CD4-positive, alpha-beta T cell treated with Interleukin-1 beta for 1 hour (primary cell): Measurements from ENCODE around the gene RPL13.

Experiments used
- DNase-seq, 2 donors: peaks; one replicate each; pipeline ENCODE4 v3.0.0-alpha.2; 2020 to 2022

Gene RPL13

DNA sequence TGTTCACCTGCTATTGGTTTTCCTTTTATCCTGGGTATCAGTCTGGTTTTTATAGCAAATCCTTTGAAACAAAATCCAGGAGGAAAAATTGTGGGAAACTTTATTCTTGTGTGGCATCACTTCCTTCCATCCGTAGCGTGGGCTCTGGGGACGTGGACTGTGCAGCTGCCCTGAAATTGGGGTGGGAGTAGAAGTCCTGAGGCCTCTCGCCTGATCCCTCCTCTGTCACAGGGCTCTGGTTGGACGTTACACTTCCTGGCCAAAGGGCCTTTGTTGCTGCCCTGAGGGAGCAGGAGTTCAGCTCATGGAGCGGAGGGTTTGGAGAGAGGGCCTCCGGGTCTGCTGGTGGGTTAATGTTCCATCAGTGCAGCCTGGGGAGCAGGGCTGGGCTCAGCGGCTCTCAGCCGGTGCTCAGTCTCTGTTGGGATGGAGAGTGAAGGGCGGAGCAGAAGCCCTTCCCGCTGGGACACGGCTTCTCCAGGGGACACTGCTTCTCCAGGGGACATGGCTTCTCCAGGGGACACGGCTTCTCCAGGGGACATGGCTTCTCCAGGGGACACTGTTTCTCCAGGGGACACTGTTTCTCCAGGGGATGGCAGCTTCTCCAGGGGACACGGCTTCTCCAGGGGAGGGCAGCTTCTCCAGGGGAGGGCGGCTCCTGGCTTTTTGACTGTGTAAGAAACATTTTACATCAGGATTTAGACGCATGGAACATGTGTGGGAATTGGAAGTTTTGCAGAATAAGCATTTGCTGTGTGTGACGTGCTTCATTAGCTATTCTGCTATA, 15.2 kb upstream of the RPL13 start:
- DNase-seq, result no peak

DNA sequence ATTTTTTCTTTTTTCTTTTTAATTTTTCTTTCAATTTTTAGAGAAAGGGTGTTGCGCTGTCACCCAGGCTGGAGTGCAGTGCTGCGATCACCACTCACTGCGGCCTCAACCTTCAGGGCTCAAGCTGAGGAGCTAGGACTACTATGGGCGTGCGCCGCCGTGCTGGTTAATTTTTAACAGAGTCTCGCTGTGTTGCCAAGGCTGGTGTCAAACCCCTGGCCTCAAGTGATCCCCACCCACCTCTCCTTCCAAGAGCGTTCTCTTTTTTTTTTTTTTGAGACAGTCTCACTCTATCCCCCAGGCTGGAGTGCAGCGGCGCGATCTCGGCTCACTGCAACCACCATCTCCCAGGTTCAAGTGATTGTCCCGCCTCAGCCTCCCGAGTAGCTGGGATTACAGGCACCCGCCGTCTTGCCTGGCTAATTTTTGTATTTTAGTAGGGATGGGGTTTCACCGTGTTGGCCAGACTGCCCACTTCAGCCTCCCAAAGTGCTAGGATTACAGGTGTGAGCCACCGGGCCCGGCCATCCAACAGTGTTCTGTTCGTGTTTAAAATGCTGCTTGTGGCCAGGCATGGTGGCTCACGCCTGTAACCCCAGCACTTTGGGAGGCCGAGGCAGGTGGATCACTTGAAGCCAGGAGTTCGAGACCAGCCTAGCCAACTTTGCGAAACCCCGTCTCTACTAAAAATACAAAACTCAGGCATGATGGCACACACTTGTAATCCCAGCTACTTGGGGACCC, 14.5 kb upstream of the RPL13 start:
- DNase-seq, result no peak

DNA sequence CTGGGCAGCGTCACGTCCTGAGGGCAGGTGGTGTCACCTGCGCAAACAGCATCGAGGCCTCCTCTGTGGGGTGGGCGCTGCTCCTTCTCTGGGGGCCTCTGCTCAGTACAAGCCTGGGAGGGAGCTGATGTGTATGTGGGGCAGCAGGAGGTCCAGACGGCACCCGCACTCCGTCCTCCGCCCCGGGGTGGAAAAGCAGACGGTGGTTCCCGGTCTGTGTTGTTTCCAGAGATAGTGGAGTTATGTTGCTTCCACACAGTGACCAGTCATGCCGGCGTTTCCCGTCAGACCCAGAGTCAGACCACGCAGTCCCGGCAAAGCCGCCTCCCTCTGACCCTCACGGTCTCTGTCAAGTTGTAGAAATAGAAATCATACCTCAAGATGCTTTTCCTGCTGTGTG, 13.7 kb upstream of the RPL13 start:
- DNase-seq, result no peak

DNA sequence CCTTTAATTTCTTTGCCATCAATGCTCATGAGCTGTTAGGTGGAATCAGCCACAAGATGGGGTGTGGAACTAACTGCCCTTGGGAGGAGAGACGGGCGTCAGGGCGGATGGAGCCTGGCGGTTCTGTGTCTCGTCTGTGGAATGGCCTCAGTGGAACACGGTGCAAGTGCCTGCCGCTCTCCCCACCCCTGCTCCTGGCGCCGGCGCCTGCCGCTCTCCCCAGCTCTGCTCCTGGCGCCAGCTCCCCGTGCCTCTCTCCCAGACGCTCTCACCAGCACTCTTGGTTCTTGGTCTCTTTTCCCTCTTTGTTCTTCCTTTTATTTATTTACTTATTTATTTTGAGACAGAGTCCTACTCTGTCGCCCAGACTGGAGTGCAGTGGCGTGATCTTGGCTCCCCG, 13.2 kb upstream of the RPL13 start:
- DNase-seq, result no peak

DNA sequence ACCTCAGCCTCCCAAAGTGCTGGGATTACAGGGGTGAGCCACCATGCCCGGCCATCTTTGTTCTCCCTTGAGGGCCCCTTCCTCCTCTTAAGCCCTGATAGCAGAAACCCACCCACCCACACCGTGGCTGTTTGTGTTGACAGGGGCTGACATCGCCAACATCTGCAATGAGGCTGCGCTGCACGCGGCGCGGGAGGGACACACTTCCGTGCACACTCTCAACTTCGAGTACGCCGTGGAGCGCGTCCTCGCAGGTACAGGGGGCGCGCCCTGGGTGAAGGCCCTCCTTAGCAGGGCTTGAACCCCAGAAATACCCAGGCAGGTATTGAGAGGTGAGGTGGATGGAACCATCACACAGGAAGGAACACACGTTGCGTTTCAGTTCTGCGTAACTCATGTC, 12.6 kb upstream of the RPL13 start:
- no peak for DNase-seq

DNA sequence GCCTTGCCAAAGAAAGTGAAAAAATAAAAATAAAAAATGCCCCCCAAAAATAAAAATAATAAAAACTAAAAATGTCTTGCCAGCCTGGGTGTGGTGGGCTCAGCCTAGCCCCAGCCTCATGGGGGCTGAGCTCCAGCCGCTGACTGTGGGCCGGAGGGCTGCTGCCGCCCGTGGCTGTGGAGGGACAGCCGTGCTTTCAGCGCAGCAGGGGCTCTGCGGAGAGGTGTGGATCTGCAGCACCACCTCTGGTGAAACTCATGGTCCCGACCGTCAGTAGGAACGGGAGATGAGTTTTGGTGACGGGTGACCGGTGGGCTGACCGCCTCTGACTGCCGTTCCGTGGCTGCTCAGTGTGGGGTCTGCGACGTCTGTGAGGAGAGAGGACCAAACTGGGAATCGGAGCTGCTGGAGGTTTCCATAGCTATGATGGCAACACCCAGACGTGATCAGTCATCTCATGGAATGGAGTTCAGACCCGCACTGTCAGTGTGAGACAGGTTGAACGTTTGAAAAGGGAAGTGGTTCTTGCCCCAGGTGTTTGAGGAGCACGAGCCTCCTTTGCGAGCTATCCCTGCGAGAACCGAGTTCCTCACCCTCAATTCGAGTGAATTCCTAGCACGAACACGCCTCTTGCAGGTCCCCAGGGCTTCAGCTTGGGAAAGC, 12.0 kb upstream of the RPL13 start:
- DNase-seq, result no peak

DNA sequence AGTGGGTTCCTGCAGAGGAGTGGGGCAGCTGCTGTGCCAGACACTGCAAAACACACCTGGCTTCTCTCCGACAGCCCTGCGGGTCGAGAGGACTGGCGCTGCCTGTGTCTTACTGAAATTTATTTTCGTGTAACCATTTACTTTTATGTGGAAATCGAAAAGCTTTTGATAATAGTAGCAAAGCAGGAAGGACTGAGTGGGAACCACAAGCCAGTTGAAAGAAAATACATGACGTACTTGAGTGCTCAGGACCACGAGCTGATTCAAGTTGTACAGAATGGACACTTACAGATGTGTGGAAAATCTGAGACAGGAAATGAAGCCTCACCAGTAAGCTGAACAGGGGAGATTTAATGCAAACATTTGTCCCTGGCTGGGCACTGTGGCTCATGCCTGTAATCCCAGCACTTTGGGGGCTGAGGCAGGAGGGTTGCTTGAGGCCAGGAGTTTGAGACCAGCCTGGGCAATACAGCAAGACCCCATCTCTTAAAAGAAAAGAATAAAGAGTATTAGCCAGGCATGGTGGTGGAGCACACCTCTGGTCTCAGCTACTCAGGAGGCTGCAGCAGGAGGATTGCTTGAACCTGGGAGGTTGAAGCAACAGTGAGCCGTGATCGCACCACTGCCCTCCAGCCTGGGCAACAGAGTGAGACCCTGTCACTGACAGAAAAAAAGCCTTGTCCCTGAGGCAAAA, 11.3 kb upstream of the RPL13 start:
- DNase-seq, result peak in 1 of 2 donors; percentile 21

DNA sequence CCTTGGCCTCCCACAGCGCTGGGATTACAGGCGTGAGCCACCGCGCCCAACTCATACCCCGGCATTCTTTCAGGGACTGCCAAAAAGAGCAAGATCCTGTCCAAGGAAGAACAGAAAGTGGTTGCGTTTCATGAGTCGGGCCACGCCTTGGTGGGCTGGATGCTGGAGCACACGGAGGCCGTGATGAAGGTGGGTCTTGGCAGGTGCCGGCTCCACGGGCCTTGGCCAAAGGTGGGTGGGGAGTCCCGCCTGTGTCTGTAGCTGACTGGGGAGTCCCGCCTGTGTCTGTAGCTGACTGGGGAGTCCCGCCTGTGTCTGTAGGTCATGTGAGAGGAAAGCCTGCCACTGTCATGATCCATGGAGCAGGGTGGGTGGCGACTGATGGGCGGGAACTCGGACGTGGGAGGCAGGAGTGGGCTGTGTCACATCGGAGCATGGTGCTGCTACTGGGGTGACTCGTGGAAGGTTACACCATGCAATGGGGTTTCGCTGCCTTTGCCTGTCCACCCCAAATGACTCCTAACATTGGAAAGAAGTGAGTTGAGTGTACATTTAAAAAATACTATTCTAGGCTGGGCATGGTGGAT, 10.0 kb upstream of the RPL13 start:
- no peak for DNase-seq

DNA sequence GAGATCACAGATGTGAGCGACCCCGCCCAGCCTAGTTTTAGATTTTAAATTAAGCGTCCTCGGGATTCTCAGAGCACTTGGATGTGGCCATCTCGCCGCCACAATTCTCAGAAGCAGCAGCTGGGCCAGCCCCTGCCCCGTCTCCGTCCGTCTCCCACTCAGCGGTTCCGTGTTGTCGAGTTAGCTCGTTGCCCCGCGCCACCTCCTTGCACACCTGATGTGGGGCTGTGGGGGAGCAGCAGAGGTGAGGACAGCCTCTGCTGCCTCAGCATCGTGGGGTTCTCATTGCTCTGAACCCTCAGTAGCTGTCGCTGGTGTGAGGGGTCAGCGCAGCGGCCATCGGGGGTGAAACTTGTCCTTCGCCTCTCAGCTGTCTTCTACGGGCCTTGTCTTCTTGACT, 8.2 kb upstream of the RPL13 start:
- no peak for DNase-seq

DNA sequence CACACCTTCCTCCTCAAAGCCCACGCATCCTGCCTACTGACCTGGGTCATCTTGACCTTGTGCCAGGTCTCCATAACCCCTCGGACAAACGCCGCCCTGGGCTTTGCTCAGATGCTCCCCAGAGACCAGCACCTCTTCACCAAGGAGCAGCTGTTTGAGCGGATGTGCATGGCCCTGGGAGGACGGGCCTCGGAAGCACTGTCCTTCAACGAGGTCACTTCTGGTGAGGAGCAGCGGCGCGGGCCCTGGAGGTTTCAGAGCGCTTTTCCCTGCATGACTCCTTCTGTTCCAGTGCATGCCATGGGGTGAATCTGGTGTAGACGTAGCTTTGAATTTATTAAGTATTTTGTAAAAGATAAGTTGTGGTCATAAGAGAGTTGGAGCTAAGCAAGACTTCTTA, 7.6 kb upstream of the RPL13 start:
- no peak for DNase-seq

DNA sequence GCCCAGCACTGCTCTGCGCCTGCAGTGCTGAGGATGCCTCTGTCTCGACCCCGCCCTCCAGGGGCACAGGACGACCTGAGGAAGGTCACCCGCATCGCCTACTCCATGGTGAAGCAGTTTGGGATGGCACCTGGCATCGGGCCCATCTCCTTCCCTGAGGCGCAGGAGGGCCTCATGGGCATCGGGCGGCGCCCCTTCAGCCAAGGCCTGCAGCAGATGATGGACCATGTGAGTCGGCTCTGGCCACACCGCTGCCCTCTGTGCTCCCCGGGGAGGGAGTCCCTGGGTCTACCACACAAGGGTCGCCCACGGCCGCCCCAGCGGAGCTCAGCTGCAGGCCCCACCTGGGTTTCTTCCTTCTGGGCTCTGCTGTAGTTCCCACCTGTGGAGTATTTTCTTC, 6.7 kb upstream of the RPL13 start:
- no peak for DNase-seq

DNA sequence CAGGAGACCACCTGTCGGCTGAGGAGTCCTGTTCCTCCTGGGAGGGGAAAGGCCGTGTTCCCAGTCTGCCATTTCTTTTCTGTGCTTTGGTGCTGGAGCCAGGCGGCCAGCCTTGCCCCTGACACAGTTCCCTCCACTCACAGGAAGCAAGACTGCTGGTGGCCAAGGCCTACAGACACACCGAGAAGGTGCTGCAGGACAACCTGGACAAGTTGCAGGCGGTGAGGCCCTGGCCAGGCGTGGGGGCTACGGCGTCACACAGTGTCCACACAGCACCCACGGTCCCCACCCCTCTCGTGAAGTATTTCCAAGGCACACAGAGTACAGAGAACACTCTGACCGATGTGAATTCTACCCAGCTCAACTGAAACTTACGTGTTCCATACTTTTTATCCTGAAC, 6.1 kb upstream of the RPL13 start:
- no peak for DNase-seq

DNA sequence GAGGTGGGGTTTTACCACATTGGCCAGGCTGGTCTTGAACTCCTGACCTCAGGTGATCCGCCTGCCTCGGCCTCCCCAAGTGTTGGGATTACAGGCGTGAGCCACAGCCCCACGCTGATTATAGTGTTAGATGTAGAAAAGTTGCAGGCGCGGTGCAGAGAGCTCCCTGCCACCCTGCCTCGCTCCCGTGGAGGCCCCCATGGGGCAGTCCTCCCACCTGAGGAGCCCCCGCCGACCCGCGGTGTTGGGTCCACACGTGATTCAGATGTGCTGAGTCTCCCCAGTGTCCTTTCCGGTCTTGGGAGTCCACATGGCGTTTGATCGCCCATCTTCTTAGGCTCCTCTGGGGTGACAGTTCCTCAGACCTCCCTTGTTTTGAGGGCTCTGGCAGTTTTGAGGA, 5.2 kb upstream of the RPL13 start:
- DNase-seq, result no peak

DNA sequence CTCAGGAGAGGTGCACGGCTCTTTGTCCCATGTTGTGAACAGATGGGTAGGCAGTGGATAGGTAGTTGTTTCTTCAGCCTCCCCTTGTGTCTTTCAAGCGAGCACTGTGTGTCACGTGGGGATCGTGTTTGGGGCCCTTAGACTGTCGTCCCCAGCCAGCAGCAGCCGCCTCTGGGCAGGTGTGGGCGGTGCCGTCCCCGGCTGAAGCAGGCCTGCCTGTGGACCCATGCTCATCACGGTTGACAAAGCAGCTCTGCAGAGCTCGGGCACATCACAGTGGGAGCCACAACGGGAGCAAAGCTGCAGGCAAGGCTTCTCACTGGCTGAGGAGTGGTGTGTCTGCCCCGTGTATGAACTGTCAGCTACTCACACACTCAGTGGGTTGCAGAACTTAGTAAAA, 4.7 kb upstream of the RPL13 start:
- DNase-seq, result no peak

DNA sequence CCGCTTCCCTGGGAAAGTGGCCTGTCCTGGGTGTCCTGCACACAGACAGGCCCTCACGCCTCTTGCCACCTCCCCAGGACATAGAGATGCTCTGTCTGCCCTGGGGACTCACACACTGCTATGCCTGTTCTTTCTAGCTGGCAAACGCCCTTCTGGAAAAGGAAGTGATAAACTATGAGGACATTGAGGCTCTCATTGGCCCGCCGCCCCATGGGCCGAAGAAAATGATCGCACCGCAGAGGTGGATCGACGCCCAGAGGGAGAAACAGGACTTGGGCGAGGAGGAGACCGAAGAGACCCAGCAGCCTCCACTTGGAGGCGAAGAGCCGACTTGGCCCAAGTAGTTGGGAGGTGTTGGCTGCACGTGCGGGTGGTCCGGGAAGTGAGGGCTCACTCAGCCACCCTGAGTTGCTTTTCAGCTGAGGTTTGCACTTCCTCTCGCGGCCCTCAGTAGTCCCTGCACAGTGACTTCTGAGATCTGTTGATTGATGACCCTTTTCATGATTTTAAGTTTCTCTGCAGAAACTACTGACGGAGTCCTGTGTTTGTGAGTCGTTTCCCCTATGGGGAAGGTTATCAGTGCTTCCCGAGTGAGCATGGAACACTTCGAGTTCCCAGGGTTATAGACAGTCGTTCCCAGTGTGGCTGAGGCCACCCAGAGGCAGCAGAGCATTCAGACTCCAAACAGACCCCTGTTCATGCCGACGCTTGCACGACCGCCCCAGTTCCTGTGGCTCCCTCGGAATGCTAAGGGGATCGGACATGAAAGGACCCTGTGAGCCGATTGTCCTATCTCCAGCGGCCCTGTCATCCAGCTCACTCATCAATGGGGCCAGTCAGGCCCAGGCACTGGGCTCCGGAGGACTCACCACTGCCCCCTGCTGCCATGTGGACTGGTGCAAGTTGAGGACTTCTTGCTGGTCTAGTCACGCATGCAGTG, 3.5 kb upstream of the RPL13 start:
- peak; percentile 79 to 83 for DNase-seq

DNA sequence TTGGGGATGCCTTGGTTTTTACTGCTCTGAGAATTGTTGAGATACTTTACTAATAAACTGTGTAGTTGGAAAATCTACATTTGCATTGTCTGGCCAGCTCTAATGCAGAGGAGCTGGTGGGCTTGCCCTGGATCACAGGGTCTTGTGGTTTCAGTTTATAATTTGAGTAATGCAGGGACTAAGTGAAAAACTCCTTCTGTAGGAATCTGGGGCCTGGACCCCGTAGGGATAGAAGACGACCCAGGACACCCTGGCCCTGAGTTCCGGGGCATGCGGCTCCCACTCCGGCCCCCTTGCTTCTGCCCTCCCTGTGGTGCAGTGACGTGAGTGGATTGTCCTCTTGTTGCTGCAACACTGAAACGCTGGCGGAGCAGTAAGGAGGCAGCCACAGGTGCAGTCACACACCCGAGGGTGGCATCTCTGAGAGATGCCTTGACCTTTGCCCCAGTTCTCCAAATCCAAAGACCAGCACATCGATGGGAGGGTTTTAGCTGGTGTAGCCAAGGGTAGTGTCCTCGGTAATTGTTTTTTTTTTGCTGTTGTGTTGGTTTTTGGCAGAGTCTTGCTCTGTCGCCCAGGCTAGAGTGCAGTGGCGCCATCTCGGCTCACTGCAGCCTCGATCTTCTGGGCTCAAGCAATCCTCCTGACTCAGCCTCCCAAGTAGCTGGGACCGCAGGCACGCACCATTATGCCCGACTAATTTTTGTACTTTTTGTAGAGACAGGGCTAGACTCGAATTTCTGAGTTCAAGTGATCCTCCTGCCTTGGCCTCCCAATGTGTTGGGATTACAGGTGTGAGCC, 2.6 kb upstream of the RPL13 start:
- DNase-seq, result no peak

DNA sequence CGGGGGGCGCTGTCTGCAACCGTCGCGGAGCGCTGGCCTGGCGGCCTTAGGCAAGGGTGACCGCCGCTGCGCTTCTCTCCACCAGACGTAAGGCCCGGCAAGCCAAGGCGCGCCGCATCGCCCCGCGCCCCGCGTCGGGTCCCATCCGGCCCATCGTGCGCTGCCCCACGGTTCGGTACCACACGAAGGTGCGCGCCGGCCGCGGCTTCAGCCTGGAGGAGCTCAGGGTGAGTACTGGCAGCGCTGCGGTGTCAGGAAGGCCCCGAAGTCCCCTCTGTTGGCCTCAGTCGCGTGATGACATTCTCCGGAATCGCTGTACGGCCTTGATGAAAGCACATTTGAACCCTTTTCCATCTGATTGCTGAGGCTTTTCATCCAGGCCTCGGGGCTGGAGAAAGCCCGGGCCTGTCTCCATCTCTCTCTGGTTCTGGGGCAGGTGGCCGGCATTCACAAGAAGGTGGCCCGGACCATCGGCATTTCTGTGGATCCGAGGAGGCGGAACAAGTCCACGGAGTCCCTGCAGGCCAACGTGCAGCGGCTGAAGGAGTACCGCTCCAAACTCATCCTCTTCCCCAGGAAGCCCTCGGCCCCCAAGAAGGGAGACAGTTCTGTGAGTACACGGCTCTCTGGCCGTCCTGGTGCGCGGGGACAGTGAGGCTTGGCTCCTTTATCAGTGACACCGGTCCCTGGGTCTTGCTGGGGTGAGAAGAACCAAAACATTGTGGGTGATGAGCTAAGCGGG, 831 bp downstream of the RPL13 start:
- no peak for DNase-seq

DNA sequence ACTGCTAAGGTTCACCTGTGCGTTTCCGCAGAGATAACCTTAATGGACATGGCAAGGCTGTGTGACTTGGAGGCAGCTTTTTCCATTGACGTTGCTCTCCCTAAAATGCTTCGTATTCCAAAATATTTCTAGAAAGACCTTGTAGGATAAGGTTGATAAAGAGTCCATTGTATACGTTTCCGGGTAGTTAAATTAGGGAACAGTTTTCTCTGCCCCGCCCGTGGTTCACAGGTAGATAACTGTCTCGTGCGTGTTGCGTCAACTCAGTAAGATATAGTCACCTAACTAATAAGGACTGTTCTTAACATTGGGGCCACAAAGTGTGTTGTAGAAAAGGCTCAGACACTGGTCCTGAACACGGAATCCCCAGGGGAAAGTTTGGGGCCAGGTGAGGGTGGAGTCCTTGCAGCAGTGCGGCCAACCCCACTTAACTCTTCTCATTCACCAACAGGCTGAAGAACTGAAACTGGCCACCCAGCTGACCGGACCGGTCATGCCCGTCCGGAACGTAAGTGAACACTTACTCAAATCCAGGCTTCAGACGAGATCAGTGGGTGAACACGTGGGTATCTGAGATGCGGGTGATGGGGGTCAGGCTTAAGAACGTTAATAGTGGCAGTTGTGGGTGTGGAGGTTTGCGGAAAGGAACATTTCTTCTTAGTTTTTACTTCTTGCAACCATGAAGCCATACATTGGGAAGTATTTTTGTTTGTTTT, 1.6 kb downstream of the RPL13 start:
- no peak for DNase-seq

DNA sequence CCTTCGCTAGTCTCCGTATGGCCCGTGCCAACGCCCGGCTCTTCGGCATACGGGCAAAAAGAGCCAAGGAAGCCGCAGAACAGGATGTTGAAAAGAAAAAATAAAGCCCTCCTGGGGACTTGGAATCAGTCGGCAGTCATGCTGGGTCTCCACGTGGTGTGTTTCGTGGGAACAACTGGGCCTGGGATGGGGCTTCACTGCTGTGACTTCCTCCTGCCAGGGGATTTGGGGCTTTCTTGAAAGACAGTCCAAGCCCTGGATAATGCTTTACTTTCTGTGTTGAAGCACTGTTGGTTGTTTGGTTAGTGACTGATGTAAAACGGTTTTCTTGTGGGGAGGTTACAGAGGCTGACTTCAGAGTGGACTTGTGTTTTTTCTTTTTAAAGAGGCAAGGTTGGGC, 2.5 kb downstream of the RPL13 start:
- DNase-seq, result no peak
